Inflammatory macrophage (primary cell): ENCODE results near the gene DCANP1.

Source experiments
- DNase-seq, 2 donors: peaks; one replicate each; pipeline ENCODE4 v3.0.0-alpha.2; 2020 to 2022

The DCANP1 gene

GRCh38 chr5:135440916-135441315 lies 6.2 kb downstream of the DCANP1 start:
- no peak for DNase-seq

DNA sequence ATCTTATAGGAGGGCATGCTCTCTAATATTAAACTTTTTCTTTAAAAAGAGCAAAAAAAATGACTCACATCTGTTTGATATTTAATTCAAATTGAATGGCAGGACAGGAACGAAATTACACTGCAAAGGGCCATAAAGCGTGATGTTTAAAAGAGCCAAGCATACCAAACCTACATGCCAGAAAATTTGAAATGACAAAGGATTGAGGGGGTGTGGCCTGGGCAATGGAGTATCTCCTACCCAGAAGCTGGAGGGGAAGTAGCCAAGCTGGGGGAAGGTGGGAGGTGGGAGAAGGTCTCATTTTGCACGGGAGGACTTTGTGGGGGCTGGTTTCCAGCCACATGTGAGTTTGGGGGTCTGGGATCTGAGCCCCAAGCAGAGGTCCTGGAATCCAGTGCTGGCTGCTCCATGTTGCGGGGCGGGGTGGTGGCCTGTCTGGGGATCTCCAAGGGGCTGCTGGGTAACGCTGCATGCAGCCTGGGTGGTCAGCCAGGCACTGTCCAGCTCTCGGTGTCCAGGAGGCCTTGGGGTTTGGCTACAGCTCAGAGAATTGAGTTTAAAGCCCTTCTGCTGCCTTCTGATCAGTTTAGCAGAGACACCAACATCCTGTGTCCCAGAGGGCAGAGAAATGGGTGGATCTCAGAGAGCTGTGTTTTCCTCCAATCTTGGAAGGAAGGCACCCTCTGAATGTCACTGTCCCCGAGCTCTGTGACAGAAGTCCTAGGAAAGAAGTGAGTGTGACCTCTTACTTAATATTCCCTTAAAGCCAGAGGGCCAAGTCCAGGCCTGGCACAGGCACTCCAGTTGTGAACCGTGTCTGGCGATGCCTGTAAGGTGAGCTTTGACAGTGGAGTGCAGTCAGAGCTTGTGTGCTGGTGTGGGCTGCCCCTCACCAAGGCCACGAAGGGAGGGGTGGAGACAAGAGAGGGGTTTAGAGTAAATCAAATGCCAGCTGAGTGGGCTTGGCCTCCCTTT lies 7.6 kb downstream of the DCANP1 start:
- no peak for DNase-seq

GRCh38 chr5:135438636-135439221 lies 8.4 kb downstream of the DCANP1 start:
- DNase-seq = no peak

DNA sequence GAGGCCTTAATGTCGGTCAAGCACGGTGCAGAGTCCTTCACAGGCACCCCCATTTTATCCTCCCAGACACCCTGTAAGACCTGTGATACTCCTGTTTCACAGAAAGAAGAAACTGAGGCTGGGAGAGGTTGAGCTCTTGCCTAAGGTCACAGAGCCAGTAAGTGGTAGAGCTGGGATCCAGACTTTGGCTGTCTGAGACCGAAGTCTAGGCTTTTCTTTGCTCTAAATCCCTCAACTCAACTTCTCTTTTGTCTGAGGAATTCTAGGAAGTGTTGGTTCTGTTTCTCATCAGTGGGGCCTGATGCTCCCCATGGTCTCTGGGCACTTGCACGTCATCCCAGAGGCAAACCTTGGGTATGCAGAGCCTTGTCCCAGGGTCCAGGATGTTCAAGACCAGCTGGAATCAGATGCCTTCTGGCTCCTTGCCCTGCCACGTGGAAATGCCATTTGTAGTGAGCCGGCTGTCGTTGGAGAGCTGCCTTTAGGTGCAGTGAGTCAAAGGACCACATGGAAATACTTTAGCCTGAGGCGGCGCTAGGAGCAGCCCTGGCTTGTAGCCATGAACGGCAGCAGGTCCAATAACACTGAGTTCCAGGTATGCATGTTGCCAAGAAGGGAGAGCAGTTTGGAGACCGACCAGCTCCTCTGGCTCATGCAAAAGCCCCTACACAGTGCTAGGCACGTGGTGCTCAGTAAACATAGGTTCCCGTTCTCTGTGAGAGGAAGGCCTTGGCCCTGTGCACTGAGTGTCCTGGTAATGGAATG lies 9.2 kb downstream of the DCANP1 start:
- DNase-seq = peak in 1 of 2 donors; percentile 33

GRCh38 chr5:135437422-135437795 lies 9.7 kb downstream of the DCANP1 start:
- DNase-seq = peak; percentile 73 to 77

- DNase-seq = no peak
These were observed 10.2 kb downstream of the DCANP1 start for GRCh38 chr5:135436951-135437418.

- DNase-seq = no peak
These were observed 11.4 kb downstream of the DCANP1 start for GRCh38 chr5:135435467-135436330.

DNA sequence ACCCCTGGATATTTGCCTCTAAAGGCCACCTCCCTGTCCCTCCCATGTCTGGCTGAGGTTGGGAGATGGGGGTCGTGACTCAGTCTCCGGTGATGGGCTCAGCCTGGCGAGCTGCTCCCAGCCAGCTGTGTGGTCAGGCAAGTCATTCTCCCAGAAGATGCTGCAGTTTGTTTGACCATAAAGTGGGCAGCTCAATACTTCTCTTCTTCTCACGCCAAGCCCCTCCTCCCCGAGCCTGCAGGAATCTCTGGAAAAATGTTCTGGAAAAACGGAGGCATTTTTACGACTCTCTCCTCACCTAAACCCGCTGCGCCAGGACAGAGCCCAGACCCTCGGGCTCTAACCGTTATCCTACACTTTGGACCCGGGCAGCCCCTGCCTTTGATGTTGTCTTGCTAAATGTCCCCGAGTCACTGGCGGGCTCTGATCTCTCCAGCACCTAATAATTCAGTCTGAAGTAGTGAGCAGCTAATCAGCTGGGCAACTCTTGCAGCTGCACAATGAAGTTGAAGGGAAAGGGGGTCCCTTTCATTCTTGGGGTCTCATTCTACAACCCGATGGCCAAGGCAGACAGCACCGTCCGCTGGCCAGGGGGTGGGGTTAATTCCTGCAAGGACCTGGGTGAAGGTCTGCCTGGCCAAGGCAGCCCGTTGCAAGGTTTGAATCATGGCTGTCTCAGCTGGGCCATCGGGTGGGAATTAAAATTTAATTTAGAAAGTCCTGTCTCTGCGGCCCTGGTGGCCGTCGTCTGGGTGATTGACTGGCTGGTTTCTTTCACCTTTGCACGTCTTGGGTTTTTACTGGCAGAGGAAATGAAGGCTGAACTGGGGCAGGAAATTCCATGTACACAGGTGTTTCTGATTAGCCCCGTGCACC lies 12.3 kb downstream of the DCANP1 start:
- DNase-seq = no peak

GRCh38 chr5:135433681-135434426 lies 13.3 kb downstream of the DCANP1 start:
- DNase-seq = peak; percentile 82 to 88

- no peak for DNase-seq
These were observed 15.0 kb downstream of the DCANP1 start for GRCh38 chr5:135432113-135432512.

- DNase-seq = no peak
These were observed 17.1 kb downstream of the DCANP1 start for GRCh38 chr5:135430135-135430437.

DNA sequence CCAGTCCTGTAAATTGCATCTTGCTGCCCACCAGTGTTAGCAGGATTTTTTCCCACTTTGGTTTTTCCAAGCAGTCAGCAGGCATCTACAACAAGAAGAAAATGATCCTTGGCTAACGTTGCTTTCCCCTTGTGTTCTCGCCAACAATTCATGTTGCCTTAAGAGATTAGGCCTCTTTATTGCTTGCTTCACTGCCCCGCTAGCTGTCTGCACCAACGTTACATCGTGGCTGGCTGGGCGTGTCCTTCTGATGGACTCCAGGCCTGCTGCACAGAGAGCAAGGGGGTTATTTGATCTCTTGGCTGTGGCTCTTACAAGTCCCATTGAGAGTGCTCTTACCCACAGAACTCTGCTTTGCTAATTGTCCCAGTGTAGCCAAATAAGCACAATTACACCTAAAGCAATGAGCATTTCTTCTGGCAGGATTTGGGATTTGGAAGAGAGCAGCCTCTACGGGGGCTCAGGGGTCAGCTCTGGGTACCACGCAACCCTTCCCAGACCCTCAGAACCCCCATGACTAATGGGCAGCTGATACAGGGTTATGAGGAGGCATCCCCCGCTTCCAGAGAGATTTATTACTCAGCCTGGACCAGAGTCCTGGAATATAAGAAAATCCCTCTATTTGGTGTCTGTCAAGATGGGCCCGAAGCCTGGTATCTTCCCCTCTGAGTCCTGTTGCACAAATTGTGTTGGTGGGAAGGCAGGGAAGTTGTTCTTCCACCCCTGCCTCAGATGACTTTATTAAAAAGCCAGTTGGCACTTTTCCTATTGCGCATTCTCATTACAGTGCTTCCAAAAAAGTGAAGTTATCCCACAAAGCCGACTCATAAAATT lies 17.6 kb downstream of the DCANP1 start:
- peak; percentile 55 to 80 for DNase-seq

GRCh38 chr5:135428586-135428985 lies 18.6 kb downstream of the DCANP1 start:
- DNase-seq = no peak

DNA sequence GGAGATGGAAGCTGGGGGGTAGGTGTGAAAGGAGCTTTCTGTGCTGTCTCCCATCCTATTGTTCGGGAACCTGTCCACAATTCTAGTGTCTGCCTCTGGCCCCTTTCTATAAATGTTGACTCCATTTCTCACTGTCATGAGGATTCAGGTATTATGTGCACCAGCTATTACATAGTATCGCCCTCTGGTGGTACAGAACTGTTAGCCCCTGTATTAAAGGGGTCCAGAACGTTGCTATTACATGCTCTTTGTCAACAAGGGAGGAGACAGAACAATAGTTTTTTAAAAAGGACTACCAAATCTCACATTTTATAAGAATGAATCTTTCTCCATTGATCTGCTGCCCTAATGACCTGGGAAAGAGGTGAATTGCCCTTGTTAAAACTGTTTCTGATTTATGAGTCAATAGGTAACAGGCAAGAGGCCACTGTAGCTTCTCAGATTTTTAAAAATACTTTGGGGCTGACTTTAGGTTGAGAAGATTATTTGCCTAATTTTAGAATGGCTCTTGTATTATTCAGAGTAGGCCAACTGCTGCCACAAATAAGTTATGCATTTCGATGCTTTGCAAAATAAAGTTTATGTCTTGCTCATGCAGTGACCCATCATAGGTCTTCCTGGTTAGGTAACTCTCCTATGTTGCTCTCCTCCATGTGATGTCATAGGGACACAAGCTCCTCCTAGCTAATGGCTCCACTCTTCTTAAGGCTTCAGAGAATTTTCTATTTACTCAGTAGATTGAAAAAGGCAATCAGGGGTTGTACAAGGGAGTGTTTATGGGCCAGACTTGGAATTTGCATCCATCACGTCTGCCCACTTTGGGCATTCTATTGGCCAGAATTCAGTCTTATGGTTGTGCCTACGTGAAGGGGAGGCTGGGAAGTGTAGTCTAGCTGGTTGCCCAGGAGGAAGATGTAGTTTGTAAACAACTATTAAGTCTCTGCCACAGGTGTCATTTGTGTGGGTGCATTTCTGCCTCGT lies 20.8 kb downstream of the DCANP1 start:
- DNase-seq = peak in 1 of 2 donors; percentile 67

DNA sequence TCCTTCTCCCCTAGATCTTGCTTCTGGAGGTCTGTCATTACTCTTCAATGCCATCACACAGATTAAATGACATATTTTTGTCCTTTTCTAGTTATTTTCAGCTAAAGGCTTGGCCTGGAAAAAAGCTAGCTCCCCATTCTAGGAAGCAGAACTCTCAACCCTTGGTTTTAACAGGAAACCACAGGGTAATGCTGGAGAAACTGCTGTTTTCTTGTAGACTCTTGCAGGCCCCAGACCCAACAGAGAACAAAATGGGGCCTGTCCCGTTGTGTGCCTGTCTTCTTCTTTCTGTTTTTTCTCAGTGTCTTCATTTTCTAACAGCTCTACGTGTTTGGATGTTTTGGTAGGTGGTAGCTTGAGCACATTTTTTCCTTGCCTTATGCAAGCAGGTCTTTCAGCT lies 21.5 kb downstream of the DCANP1 start:
- DNase-seq = peak in 1 of 2 donors; percentile 70

- DNase-seq = no peak
These were observed 23.3 kb downstream of the DCANP1 start for GRCh38 chr5:135423846-135424168.

DNA sequence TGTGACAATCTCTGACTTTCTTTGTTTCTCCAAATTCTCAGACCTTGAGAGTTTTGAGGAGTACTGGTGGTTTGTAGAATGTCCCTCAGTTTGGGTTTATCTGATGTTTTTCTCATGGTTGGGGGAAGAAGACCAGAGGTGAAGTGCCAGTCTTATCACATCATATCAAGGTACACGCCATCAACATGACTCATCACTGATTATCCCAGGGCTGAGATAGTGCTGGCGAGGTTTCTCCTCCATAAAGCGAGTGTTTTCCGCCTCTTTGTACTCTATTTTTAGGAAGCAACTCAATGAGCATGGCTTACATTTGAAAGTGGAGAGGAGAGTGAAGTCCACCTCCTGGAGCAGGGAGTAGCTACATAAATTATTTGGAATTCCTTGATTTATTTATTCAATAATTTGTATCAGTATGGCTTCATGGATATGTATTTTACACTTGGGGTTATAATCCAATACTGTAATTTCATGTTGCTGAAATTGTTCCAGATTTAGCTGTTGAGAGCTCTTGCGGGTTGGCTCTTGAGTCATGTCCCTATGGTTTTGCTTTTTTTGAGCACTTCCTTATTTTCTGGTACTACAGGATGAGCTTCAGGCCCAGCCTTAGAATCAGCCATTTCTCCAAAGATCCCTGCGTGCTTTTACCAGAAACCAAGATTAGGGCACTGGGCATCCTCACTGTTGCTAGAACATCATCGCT lies 23.9 kb downstream of the DCANP1 start:
- DNase-seq = peak; percentile 79

DNA sequence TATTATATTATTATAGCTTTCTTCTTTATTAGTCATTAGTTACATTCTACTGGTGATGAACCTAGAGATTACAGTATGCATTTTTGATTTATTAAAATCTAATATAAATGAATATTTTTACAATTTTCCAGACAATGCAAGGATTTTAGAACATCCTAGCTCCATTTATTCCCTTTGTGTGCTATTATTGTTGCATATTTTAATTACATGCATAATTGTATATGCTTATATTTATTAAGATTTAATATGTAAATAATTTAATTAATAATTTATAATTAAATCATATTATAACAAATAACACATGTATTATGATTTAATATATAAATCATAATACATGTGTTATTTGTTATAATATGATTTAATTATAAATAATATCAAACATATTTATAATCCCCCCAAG lies 24.7 kb downstream of the DCANP1 start:
- no peak for DNase-seq
